K562 (cell line): Measurements from ENCODE around the gene PKD2. TPM values are rescaled to one million over a fixed set of nuclear protein-coding genes. Genes with fewer than 3 reads are reported as not detected.

ENCODE experiments used
- ATAC-seq: fragments of 200-7000 bp; cut with Tn5 transposase; 3 replicates; pipeline ENCODE4 v1.9.1; 2020; ENCODE audit warnings: moderate library complexity
- BruUV-seq: library from RNA; stranded (reverse); fragments of 400-500 nt; replicated peaks from 2 replicates; lab custom pipeline; 2021; lab: Mats Ljungman, UMichigan
- CTCF ChIA-PET: fragments of 300-600 bp; formaldehyde crosslinking; extraction: SDS; loops from one replicate; lab custom pipeline; 2021; ENCODE audit warnings: low intra/inter-chr PET ratio; lab: Yijun Ruan, JAX
- POLR2A ChIA-PET: fragments of 300-600, 350-650 bp; sonication (Branson Sonifier 250); formaldehyde crosslinking; extraction: SDS; loops from one replicate; lab custom pipeline; 2021; ENCODE audit warnings: antibody characterized with exemption, inconsistent platforms; lab: Yijun Ruan, JAX
- DNase-seq, 4 experiments: peaks; one replicate each; pipeline versions ENCODE4 v3.0.0 to v3.0.0-alpha.2; 2011 to 2018; ENCODE audit warnings: low spot score in 3 of 4, mixed read lengths in 3 of 4; ENCODE audit errors: extremely low read depth in 1 of 4
- FAIRE-seq: peaks from 2 replicates; lab custom pipeline; 2011; peaks lifted over from hg19 to GRCh38; lab: Jason Lieb, UNC
- H2AFZ ChIP-seq: 2 replicates; pipeline ENCODE4 v1.6.0; 2011; ENCODE audit warnings: low read depth, low read length, control low read depth, inconsistent platforms
- H3K27ac ChIP-seq: fragments of 200-600 bp; 3 replicates; pipeline ENCODE4 v1.8.0; 2011; ENCODE audit warnings: low read depth, mild to moderate bottlenecking, control low read depth, inconsistent platforms, low read length, moderate library complexity, mixed read lengths; ENCODE audit errors: extremely low read depth
- H3K27me3 ChIP-seq, 2 experiments: fragments of 300-600 bp in 1 of 2; 2 replicates in 1 of 2; 3 replicates in 1 of 2; pipeline versions ENCODE4 v1.6.0 to v1.8.0; 2011; ENCODE audit warnings: inconsistent platforms in 2 of 2, low read length in 2 of 2, mild to moderate bottlenecking in 1 of 2, mixed read lengths in 1 of 2, moderate library complexity in 1 of 2; ENCODE audit not compliant: control insufficient read depth in 2 of 2, insufficient read depth in 2 of 2
- H3K36me3 ChIP-seq: fragments of 300-600 bp; 3 replicates; pipeline ENCODE4 v1.8.0; 2011; ENCODE audit warnings: mild to moderate bottlenecking, low read length, inconsistent platforms; ENCODE audit not compliant: control insufficient read depth, insufficient read depth
- H3K4me1 ChIP-seq, 2 experiments: fragments of 200-600 bp in 1 of 2; replicated peaks in 1 of 2; 2 replicates in 1 of 2; 3 replicates in 1 of 2; pipeline versions ENCODE4 v1.5.1 to v1.8.0; 2011; ENCODE audit warnings: inconsistent platforms in 2 of 2, low read length in 2 of 2, mild to moderate bottlenecking in 1 of 2, mixed read lengths in 1 of 2, moderate library complexity in 1 of 2; ENCODE audit not compliant: control insufficient read depth in 2 of 2, insufficient read depth in 2 of 2
- H3K4me2 ChIP-seq: 2 replicates; pipeline ENCODE4 v1.6.1; 2011; ENCODE audit warnings: low read length, control low read depth, inconsistent platforms, mixed read lengths; ENCODE audit not compliant: insufficient read depth
- H3K4me3 ChIP-seq: fragments of 200-600 bp; sonication (generic), shearing (Covaris generic); 2 replicates; pipeline ENCODE4 v1.5.1; 2016; ENCODE audit warnings: control low read depth, inconsistent platforms
- H3K79me2 ChIP-seq: fragments of 200-600 bp; 3 replicates; pipeline ENCODE4 v1.8.0; 2011; ENCODE audit warnings: low read length, inconsistent platforms; ENCODE audit not compliant: control insufficient read depth, insufficient read depth
- H3K9ac ChIP-seq, 2 experiments: 2 replicates each; pipeline versions ENCODE4 v1.6.0 to v1.6.1; 2011; ENCODE audit warnings: low read depth in 2 of 2, low read length in 2 of 2, control low read depth in 1 of 2, inconsistent platforms in 1 of 2, mild to moderate bottlenecking in 1 of 2, mixed read lengths in 1 of 2; ENCODE audit not compliant: insufficient read depth in 1 of 2
- H3K9me1 ChIP-seq: one replicate; pipeline ENCODE4 v1.6.0; 2011; ENCODE audit warnings: inconsistent platforms, mild to moderate bottlenecking, low read length, moderate library complexity; ENCODE audit not compliant: control insufficient read depth, insufficient read depth
- H3K9me3 ChIP-seq: replicated peaks from 2 replicates; pipeline ENCODE4 v1.5.1; 2011; ENCODE audit warnings: low read depth, low read length, inconsistent platforms; ENCODE audit not compliant: control insufficient read depth, insufficient read depth
- H4K20me1 ChIP-seq: replicated peaks from 2 replicates; pipeline ENCODE4 v1.6.1; 2011; ENCODE audit warnings: low read length, inconsistent platforms, mixed read lengths; ENCODE audit not compliant: control insufficient read depth, insufficient read depth
- CEBPB ChIP-seq: fragments of 450-650 bp; IDR thresholded peaks from 2 replicates; pipeline ENCODE4 v1.6.1; 2016; ENCODE audit warnings: missing genetic modification characterization, missing compliant biosample characterization
- CEBPG ChIP-seq, 3 experiments: fragments of 200-800 bp in 1 of 3; sonication (Bioruptor generic) in 1 of 3; sonication (generic) in 1 of 3; formaldehyde crosslinking in 1 of 3; IDR thresholded peaks in 2 of 3; conservative IDR thresholded peaks in 1 of 3; 2 replicates each; pipeline versions ENCODE4 v1.6.1 to v1.8.0; 2016 to 2022; ENCODE audit warnings: missing compliant biosample characterization in 2 of 3, missing genetic modification characterization in 2 of 3, mild to moderate bottlenecking in 1 of 3, missing genetic modification reagents in 1 of 3
- EZH2 ChIP-seq: IDR thresholded peaks from 2 replicates; pipeline ENCODE4 v1.6.1; 2012; ENCODE audit warnings: low read depth, mild to moderate bottlenecking, inconsistent platforms, low read length, borderline replicate concordance
- FOSL1 ChIP-seq: fragments of 200-800 bp; sonication (Bioruptor generic); conservative IDR thresholded peaks from 2 replicates; pipeline ENCODE4 v1.6.1; 2016; ENCODE audit warnings: missing genetic modification characterization, missing compliant biosample characterization
- HEY1 ChIP-seq: fragments of 250-450 bp; sonication (Bioruptor Pico); IDR thresholded peaks from 2 replicates; pipeline ENCODE4 v1.5.0; 2020; ENCODE audit warnings: mild to moderate bottlenecking, moderate library complexity, borderline replicate concordance
- PML ChIP-seq: IDR thresholded peaks from 2 replicates; pipeline ENCODE4 v1.6.1; 2012; ENCODE audit warnings: low read length, inconsistent platforms
- TCF3 ChIP-seq: sonication (generic); formaldehyde crosslinking; IDR thresholded peaks from 2 replicates; pipeline ENCODE4 v1.4.0; 2020; ENCODE audit warnings: mild to moderate bottlenecking, missing genetic modification reagents
- ZEB2 ChIP-seq: fragments of 450-650 bp; IDR thresholded peaks from 2 replicates; pipeline ENCODE4 v1.6.1; 2016
- ZKSCAN3 ChIP-seq: fragments of 250-450 bp; sonication (Bioruptor Pico); IDR thresholded peaks from 2 replicates; pipeline ENCODE4 v1.4.0; 2020
- ZNF184 ChIP-seq: sonication (generic); formaldehyde crosslinking; IDR thresholded peaks from 2 replicates; pipeline ENCODE4 v1.5.0; 2020; ENCODE audit warnings: missing genetic modification reagents
- ZNF507 ChIP-seq: conservative IDR thresholded peaks from 2 replicates; pipeline ENCODE4 v1.6.1; 2017; ENCODE audit warnings: missing genetic modification characterization, missing compliant biosample characterization
- ZNF766 ChIP-seq: fragments of 200-800 bp; sonication (Bioruptor generic); conservative IDR thresholded peaks from 2 replicates; pipeline ENCODE4 v1.6.1; 2016; ENCODE audit warnings: missing genetic modification characterization, missing compliant biosample characterization
- WGBS: fragments of 100-300 bp; shearing (Covaris generic); methylation state at CpG from one replicate; pipeline ENCODE4 v1.1.6; 2016; ENCODE audit warnings: low coverage, mixed read lengths; ENCODE audit not compliant: insufficient coverage; ENCODE audit errors: missing lambda C conversion rate; 5-methylcytosine and 5-hydroxymethylcytosine counted together
- in situ Hi-C: fragments of 300-500 bp; cut with MboI; formaldehyde crosslinking; loops from 4 replicates; pipeline ENCODE4 v1.15.0; 2018; ENCODE audit warnings: inconsistent platforms, mixed read lengths
- intact Hi-C: fragments of 100-400 bp; cut with micrococcal nuclease; formaldehyde crosslinking; loops from 2 replicates; pipeline ENCODE4 v1.14.2; 2022
- polyA plus RNA-seq, 8 experiments: library from polyadenylated mRNA; depleted of rRNA in 4 of 8; stranded (reverse) in 5 of 8; unstranded in 3 of 8; fragments of >200 nt; fragmentation: Nextera tagmentation in 2 of 8; fragmentation: Illumina TruSeq in 1 of 8; extraction: Ambion mirVana in 2 of 8; extraction: Trizol in 1 of 8; gene quantifications; 2 replicates each; pipeline versions ENCODE4 v1.2.1 to v1.2.3, GENCODE V29; 2011 to 2014; ENCODE audit warnings: inconsistent platforms in 1 of 8, missing spikeins in 1 of 8
- total RNA-seq, 7 experiments: library from RNA; depleted of rRNA in 6 of 7; stranded (reverse); fragments of >200 nt in 6 of 7; fragmentation: Illumina TruSeq in 2 of 7; extraction: Trizol in 2 of 7; gene quantifications; 2 replicates each; pipeline versions ENCODE4 v1.2.1 to v1.2.3, GENCODE V29; 2011 to 2021; ENCODE audit warnings: low replicate concordance in 1 of 7
- TF ChIP-seq, protein P1 (sequence below): fragments of 250-450 bp; sonication (Bioruptor Pico); IDR thresholded peaks from 2 replicates; pipeline ENCODE4 v1.4.0; 2020
- TF ChIP-seq, protein P2 (sequence below), 3 experiments: fragments of 200-800 bp in 1 of 3; sonication (Bioruptor generic) in 1 of 3; sonication (generic) in 1 of 3; formaldehyde crosslinking in 1 of 3; IDR thresholded peaks; 2 replicates each; pipeline versions ENCODE4 v1.6.1 to v1.8.0; 2016 to 2022; ENCODE audit warnings: mild to moderate bottlenecking in 2 of 3, missing compliant biosample characterization in 2 of 3, missing genetic modification characterization in 2 of 3, missing genetic modification reagents in 1 of 3
- TF ChIP-seq, protein P3 (sequence below), 2 experiments: fragments of 150-350 bp in 1 of 2; IDR thresholded peaks; 2 replicates each; pipeline ENCODE4 v1.6.1; 2012 to 2016; ENCODE audit warnings: low read depth in 2 of 2, low read length in 2 of 2, mild to moderate bottlenecking in 1 of 2, moderate library complexity in 1 of 2

Gene PKD2
- total and polyA plus RNA-seq, 9 of the 15 experiments (the other 6 are each of a cell fraction or from before 2014, with no cell fraction given) = 0.11 to 1.2 (median 0.47) TPM

GRCh38 chr4:88027611-88028608 lies 20.5 kb downstream of the PKD2 start:
- Histone ChIP-seq H3K27ac (no peak overlapping the region), H2AFZ (no peak overlapping the region), H3K36me3 (no peaks in the 10 kb centered on the region), H3K27me3 (no peaks in the 10 kb centered on the region), H3K9me1 (no peaks in the 10 kb centered on the region), H3K9me3 (no peaks in the 10 kb centered on the region), H3K4me2 (no peak overlapping the region), H3K4me1 (no peaks in the 10 kb centered on the region), H3K9ac (no peak overlapping the region), H3K79me2 (no peaks in the 10 kb centered on the region), H3K4me3 (no peak overlapping the region), H4K20me1 (no peaks in the 10 kb centered on the region)
- no TSS peak for BruUV-seq
- ChIA-PET CTCF (interaction anchor here (0.6 kb wide), 1 partner anchor 26 kb away, joined by 4 read pairs; no protein-coding TSS in a partner anchor), POLR2A (no interaction called here)
- intact Hi-C loops (no loop called here), in situ Hi-C loops (no loop called here)
- no peak for DNase-seq
- WGBS = 1% methylated on average over 4 of the region's 4 CpGs
- FAIRE-seq = no peak
- TF ChIP-seq, protein P1, sequence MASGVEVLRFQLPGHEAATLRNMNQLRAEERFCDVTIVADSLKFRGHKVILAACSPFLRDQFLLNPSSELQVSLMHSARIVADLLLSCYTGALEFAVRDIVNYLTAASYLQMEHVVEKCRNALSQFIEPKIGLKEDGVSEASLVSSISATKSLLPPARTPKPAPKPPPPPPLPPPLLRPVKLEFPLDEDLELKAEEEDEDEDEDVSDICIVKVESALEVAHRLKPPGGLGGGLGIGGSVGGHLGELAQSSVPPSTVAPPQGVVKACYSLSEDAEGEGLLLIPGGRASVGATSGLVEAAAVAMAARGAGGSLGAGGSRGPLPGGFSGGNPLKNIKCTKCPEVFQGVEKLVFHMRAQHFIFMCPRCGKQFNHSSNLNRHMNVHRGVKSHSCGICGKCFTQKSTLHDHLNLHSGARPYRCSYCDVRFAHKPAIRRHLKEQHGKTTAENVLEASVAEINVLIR (CRISPR knock-in tag) = no peak
- no peak for TF ChIP-seq CEBPG (CRISPR knock-in tag; IDR thresholded peaks at IDR 0.05)
- TF ChIP-seq CEBPG (tag; conservative IDR thresholded peaks at IDR 0.05 in 1 of 2, IDR thresholded peaks at IDR 0.05 in 1 of 2) = peak; percentile 47 to 70
- no peak for TF ChIP-seq PML
- no peak for TF ChIP-seq EZH2
- TF ChIP-seq ZKSCAN3 (CRISPR knock-in tag) = no peak
- TF ChIP-seq CEBPB (tag) = peak; percentile 48
- TF ChIP-seq, protein P2, sequence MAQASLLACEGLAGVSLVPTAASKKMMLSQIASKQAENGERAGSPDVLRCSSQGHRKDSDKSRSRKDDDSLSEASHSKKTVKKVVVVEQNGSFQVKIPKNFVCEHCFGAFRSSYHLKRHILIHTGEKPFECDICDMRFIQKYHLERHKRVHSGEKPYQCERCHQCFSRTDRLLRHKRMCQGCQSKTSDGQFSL (CRISPR knock-in tag; IDR thresholded peaks at IDR 0.05) = no peak
- TF ChIP-seq, protein P2 (tag; IDR thresholded peaks at IDR 0.05) = no peak
- peak; percentile 62; the same call in 1 of the 2 replicates for TF ChIP-seq ZNF766 (CRISPR knock-in tag)
- 0 out of 2 replicates have a peak, but pooled peaks have one; percentile 22 for TF ChIP-seq TCF3
- TF ChIP-seq FOSL1 = 0 out of 2 replicates have a peak, but pooled peaks have one; percentile 25
- 0 out of 2 replicates have a peak, but pooled peaks have one; percentile 9 for TF ChIP-seq HEY1
- no peak for TF ChIP-seq ZNF507 (tag)
- no peak for TF ChIP-seq ZEB2
- TF ChIP-seq ZNF184 = no peak
- TF ChIP-seq, protein P3, sequence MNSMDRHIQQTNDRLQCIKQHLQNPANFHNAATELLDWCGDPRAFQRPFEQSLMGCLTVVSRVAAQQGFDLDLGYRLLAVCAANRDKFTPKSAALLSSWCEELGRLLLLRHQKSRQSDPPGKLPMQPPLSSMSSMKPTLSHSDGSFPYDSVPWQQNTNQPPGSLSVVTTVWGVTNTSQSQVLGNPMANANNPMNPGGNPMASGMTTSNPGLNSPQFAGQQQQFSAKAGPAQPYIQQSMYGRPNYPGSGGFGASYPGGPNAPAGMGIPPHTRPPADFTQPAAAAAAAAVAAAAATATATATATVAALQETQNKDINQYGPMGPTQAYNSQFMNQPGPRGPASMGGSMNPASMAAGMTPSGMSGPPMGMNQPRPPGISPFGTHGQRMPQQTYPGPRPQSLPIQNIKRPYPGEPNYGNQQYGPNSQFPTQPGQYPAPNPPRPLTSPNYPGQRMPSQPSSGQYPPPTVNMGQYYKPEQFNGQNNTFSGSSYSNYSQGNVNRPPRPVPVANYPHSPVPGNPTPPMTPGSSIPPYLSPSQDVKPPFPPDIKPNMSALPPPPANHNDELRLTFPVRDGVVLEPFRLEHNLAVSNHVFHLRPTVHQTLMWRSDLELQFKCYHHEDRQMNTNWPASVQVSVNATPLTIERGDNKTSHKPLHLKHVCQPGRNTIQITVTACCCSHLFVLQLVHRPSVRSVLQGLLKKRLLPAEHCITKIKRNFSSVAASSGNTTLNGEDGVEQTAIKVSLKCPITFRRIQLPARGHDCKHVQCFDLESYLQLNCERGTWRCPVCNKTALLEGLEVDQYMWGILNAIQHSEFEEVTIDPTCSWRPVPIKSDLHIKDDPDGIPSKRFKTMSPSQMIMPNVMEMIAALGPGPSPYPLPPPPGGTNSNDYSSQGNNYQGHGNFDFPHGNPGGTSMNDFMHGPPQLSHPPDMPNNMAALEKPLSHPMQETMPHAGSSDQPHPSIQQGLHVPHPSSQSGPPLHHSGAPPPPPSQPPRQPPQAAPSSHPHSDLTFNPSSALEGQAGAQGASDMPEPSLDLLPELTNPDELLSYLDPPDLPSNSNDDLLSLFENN (IDR thresholded peaks at IDR 0.05; ENCODE audit: low read depth in 2 of 2, low read length in 2 of 2) = no peak
- no peak for ATAC-seq
